Loucy (cell line): ENCODE data around the gene KCNH2.
"Not testable (repeated sequence)": the region's sequence is repeated elsewhere in the genome, so short reads cannot be mapped to it uniquely, and the experiment has no call there.

Experiments
- H2AFZ ChIP-seq: fragments of 200-600 bp; sonication (generic); 2 replicates; pipeline ENCODE4 v1.6.0; 2016; ENCODE audit warnings: antibody characterized with exemption, mild to moderate bottlenecking, low read length, moderate library complexity
- H3F3A ChIP-seq: fragments of 200-600 bp; 2 replicates; pipeline ENCODE4 v1.6.0; 2016; ENCODE audit warnings: antibody characterized with exemption, low read depth, mild to moderate bottlenecking
- H3K27me3 ChIP-seq: fragments of 200-600 bp; sonication (generic); 2 replicates; pipeline ENCODE4 v1.6.1; 2014; ENCODE audit warnings: low read length, mild to moderate bottlenecking; ENCODE audit not compliant: insufficient read depth, poor library complexity, severe bottlenecking
- H3K36me3 ChIP-seq: fragments of 200-600 bp; sonication (generic); 2 replicates; pipeline ENCODE4 v1.6.1; 2016; ENCODE audit warnings: low read length; ENCODE audit not compliant: insufficient read depth
- H3K4me1 ChIP-seq: fragments of 200-600 bp; sonication (generic); 2 replicates; pipeline ENCODE4 v1.5.1; 2014; ENCODE audit warnings: low read length, mild to moderate bottlenecking; ENCODE audit not compliant: insufficient read depth, poor library complexity, severe bottlenecking
- H3K4me2 ChIP-seq: fragments of 200-600 bp; sonication (generic); 2 replicates; pipeline ENCODE4 v1.6.0; 2014; ENCODE audit warnings: antibody characterized with exemption, low read length, low read depth, mild to moderate bottlenecking; ENCODE audit not compliant: poor library complexity, severe bottlenecking
- H3K4me3 ChIP-seq: fragments of 200-600 bp; sonication (generic); 2 replicates; pipeline ENCODE4 v1.5.1; 2014; ENCODE audit warnings: low read length, mild to moderate bottlenecking, mixed read lengths; ENCODE audit not compliant: poor library complexity, severe bottlenecking
- H3K79me2 ChIP-seq: fragments of 200-600 bp; sonication (generic); 2 replicates; pipeline ENCODE4 v1.6.1; 2014; ENCODE audit warnings: low read length; ENCODE audit not compliant: insufficient read depth
- H3K9ac ChIP-seq: fragments of 200-600 bp; sonication (generic); 2 replicates; pipeline ENCODE4 v1.6.0; 2014; ENCODE audit warnings: mild to moderate bottlenecking, low read depth, low read length, moderate library complexity; ENCODE audit not compliant: poor library complexity, severe bottlenecking
- H3K9me2 ChIP-seq: fragments of 200-600 bp; sonication (generic); replicated peaks from 2 replicates; pipeline ENCODE4 v1.6.1; 2016; ENCODE audit warnings: low read depth, low read length, mixed read lengths
- H3K9me3 ChIP-seq: fragments of 200-600 bp; sonication (generic); 2 replicates; pipeline ENCODE4 v1.6.1; 2014; ENCODE audit warnings: mild to moderate bottlenecking, antibody characterized with exemption, low read length, low read depth; ENCODE audit not compliant: insufficient read depth
- H4K20me1 ChIP-seq: fragments of 200-600 bp; sonication (generic); 2 replicates; pipeline ENCODE4 v1.6.0; 2014; ENCODE audit warnings: antibody characterized with exemption, low read length, mild to moderate bottlenecking; ENCODE audit not compliant: insufficient read depth, poor library complexity, severe bottlenecking
- EZH2phosphoT487 ChIP-seq: fragments of 200-600 bp; IDR thresholded peaks from 2 replicates; pipeline ENCODE4 v1.6.1; 2018; ENCODE audit warnings: antibody characterized with exemption, mild to moderate bottlenecking, moderate library complexity, borderline replicate concordance
- TF ChIP-seq, protein P1 (sequence below): fragments of 200-600 bp; sonication (generic); conservative IDR thresholded peaks from 2 replicates; pipeline ENCODE4 v1.5.1; 2014; ENCODE audit warnings: mild to moderate bottlenecking, antibody characterized with exemption, low read length

Gene KCNH2

DNA sequence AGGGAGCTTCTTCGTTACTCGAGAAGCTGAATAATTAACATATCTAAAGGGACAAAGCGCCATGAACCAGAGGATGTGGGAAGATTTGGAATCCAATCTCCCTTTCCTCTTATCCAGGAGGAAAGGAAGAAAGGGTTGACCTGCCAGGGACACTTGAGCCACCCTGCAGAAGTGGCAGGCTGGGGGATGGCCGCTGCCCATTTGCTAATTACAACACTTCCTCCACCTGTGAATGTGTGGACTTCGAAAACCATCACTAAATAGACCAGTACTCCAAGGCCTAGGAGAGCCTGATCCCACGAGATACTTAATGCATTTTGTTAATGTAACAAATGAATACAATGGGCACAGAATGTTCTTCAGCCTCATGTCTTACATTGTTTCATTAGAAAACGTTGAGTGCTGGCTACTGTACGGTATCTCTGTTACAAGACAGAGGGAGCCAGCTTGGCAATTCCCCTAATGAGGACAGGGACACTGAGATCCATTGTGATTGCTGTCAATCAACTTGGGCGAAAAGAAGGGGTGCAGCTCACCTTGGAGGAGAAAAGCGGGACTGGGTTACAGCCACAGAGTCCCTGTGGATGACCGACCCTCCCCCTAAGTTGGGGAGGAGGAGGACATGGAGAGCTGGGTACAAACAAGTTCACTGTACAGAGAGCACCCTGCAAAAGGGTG lies 66.4 kb downstream of the KCNH2 start:
- no peaks in the 10 kb centered on the region for H3K9me3 ChIP-seq
- no peaks in the 10 kb centered on the region for H4K20me1 ChIP-seq
- no peak overlapping the region for H3K4me2 ChIP-seq
- no peak overlapping the region for H3K9ac ChIP-seq
- no peaks in the 10 kb centered on the region for H3K9me2 ChIP-seq
- no peak overlapping the region for H2AFZ ChIP-seq
- TF ChIP-seq, protein P1, sequence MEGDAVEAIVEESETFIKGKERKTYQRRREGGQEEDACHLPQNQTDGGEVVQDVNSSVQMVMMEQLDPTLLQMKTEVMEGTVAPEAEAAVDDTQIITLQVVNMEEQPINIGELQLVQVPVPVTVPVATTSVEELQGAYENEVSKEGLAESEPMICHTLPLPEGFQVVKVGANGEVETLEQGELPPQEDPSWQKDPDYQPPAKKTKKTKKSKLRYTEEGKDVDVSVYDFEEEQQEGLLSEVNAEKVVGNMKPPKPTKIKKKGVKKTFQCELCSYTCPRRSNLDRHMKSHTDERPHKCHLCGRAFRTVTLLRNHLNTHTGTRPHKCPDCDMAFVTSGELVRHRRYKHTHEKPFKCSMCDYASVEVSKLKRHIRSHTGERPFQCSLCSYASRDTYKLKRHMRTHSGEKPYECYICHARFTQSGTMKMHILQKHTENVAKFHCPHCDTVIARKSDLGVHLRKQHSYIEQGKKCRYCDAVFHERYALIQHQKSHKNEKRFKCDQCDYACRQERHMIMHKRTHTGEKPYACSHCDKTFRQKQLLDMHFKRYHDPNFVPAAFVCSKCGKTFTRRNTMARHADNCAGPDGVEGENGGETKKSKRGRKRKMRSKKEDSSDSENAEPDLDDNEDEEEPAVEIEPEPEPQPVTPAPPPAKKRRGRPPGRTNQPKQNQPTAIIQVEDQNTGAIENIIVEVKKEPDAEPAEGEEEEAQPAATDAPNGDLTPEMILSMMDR: no peak
- no peak for TF ChIP-seq EZH2phosphoT487
- H3K36me3 ChIP-seq: no peaks in the 10 kb centered on the region
- H3F3A ChIP-seq: peaks cover 7% of the 10 kb centered on the region; the same call in 1 of the 2 replicates
- H3K4me1 ChIP-seq: peaks cover 12% of the 10 kb centered on the region
- no peaks in the 10 kb centered on the region for H3K79me2 ChIP-seq
- no peak overlapping the region for H3K4me3 ChIP-seq
- no peaks in the 10 kb centered on the region for H3K27me3 ChIP-seq

DNA sequence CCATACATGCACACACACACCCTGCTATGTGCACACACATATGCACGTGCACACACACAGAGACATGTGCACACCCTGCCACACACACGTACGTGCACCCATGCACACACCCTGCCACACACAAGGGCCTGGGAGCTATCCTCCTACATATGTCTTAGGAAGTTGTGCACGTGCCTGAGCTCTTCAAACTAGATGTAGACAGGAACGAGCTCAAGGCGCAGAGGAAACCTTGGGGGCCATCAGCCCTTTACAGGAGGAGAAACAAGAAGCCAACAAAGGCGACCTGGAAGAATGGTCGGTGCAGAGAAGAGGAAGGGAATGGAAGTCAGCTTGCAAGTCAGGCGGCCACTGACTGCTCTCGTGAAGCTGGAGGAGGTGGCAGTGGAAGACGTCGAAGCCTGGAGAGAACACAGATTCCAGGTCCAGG lies 67.1 kb downstream of the KCNH2 start:
- Histone ChIP-seq H3K9me3 (no peaks in the 10 kb centered on the region), H3K4me2 (no peak overlapping the region), H3K79me2 (no peaks in the 10 kb centered on the region), H4K20me1 (no peaks in the 10 kb centered on the region), H2AFZ (no peak overlapping the region), H3K9me2 (no peaks in the 10 kb centered on the region), H3K4me1 (peaks cover 12% of the 10 kb centered on the region), H3K4me3 (no peak overlapping the region), H3K9ac (no peak overlapping the region), H3K36me3 (no peaks in the 10 kb centered on the region), H3K27me3 (no peaks in the 10 kb centered on the region), H3F3A (peaks cover 7% of the 10 kb centered on the region; the same call in 1 of the 2 replicates)
- TF ChIP-seq EZH2phosphoT487: no peak
- TF ChIP-seq, protein P1: no peak

DNA sequence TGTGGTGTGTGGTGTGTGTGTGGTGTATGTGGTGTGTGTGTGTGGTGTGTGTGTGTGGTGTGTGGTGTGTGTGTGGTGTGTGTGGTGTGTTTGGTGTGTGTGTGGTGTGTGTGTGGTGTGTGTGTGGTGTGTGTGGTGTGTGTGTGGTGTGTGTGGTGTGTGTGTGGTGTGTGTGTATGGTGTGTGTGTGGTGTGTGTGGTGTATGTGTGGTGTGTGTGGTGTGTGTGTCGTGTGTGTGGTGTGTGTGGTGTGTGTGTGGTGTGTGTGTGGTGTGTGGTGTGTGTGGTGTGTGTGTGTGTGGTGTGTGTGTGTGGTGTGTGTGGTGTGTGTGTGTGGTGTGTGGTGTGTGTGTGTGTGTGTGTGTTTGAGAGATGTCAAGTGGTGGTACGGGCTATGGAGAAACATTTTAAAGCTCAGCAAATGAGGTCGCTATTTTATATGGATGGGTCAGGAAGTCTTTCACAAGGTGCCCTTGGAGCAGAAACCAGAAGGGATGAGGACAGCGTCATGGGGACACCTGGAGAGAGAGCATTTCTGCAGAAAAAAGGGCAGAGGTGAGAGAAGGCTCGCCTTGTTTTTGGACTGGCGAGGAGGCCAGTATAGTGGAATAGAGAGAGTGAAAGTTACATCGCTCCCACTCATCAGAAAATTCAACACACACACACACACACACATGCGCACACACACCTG lies 67.7 kb downstream of the KCNH2 start:
- H4K20me1 ChIP-seq, H3K4me3 ChIP-seq, H3K36me3 ChIP-seq, H3K4me2 ChIP-seq, H3K9me2 ChIP-seq, H3K79me2 ChIP-seq, H3K27me3 ChIP-seq, H3F3A ChIP-seq, H3K9me3 ChIP-seq, H2AFZ ChIP-seq, H3K9ac ChIP-seq: not testable (repeated sequence)
- H3K4me1 ChIP-seq: peaks cover 12% of the 10 kb centered on the region
